K562 (cell line): ENCODE measurements around the gene KIF20A. TPM values are rescaled to one million over a fixed set of nuclear protein-coding genes. Genes with fewer than 3 reads are reported as not detected.

Experiments
- DIDO1 ChIP-seq: fragments of 450-650 bp; IDR thresholded peaks from 2 replicates; pipeline ENCODE4 v1.6.1; 2016; ENCODE audit warnings: low read depth, missing biosample characterization, missing genetic modification characterization
- FOXA3 ChIP-seq, 2 experiments: fragments of 450-650 bp in 1 of 2; sonication (generic) in 1 of 2; formaldehyde crosslinking; IDR thresholded peaks in 1 of 2; conservative IDR thresholded peaks in 1 of 2; 2 replicates each; pipeline versions ENCODE4 v1.4.0 to v1.8.0; 2020 to 2022; ENCODE audit warnings: mild to moderate bottlenecking in 2 of 2, missing genetic modification reagents in 1 of 2
- HDAC1 ChIP-seq, 2 experiments: fragments of 450-650 bp; IDR thresholded peaks; 2 replicates each; pipeline ENCODE4 v1.6.1; 2016 to 2017; ENCODE audit warnings: inconsistent platforms in 1 of 2, mild to moderate bottlenecking in 1 of 2, moderate library complexity in 1 of 2
- HNRNPL ChIP-seq: fragments of 200-400 bp; formaldehyde crosslinking; IDR thresholded peaks from 2 replicates; pipeline ENCODE4 v1.6.1; 2017; ENCODE audit warnings: low read depth, mild to moderate bottlenecking, low read length
- HNRNPUL1 ChIP-seq: fragments of 200-400 bp; formaldehyde crosslinking; IDR thresholded peaks from 2 replicates; pipeline ENCODE4 v1.6.1; 2017; ENCODE audit warnings: low read length
- MEIS2 ChIP-seq: fragments of 450-650 bp; IDR thresholded peaks from 2 replicates; pipeline ENCODE4 v1.6.1; 2014; ENCODE audit warnings: mild to moderate bottlenecking; ENCODE audit not compliant: partially characterized antibody
- NCOA4 ChIP-seq: fragments of 450-650 bp; IDR thresholded peaks from 2 replicates; pipeline ENCODE4 v1.6.1; 2018; ENCODE audit warnings: mild to moderate bottlenecking; ENCODE audit not compliant: partially characterized antibody
- NCOR1 ChIP-seq: fragments of 450-650 bp; IDR thresholded peaks from 2 replicates; pipeline ENCODE4 v1.6.1; 2016; ENCODE audit warnings: mild to moderate bottlenecking, moderate library complexity
- RHOXF2B ChIP-seq: fragments of 250-450 bp; sonication (Bioruptor Pico); conservative IDR thresholded peaks from 2 replicates; pipeline ENCODE4 v1.5.1; 2021
- SP2 ChIP-seq: IDR thresholded peaks from 2 replicates; pipeline ENCODE4 v1.6.1; 2011; ENCODE audit warnings: mild to moderate bottlenecking, low read depth, low read length, moderate library complexity; ENCODE audit not compliant: poor library complexity, severe bottlenecking; ENCODE audit errors: extremely low read depth
- ZFX ChIP-seq: sonication (generic); formaldehyde crosslinking; IDR thresholded peaks from 2 replicates; pipeline ENCODE4 v1.8.0; 2022; ENCODE audit warnings: mild to moderate bottlenecking, missing genetic modification reagents, moderate library complexity
- ZNF12 ChIP-seq: sonication (generic); formaldehyde crosslinking; IDR thresholded peaks from 2 replicates; pipeline ENCODE4 v1.4.0; 2020; ENCODE audit warnings: mild to moderate bottlenecking, missing genetic modification reagents
- ZNF347 ChIP-seq: fragments of 450-650 bp; formaldehyde crosslinking; IDR thresholded peaks from 2 replicates; pipeline ENCODE4 v1.4.0; 2020; ENCODE audit warnings: low read depth, mild to moderate bottlenecking, moderate library complexity
- polyA plus RNA-seq, 8 experiments: library from polyadenylated mRNA; depleted of rRNA in 4 of 8; stranded (reverse) in 5 of 8; unstranded in 3 of 8; fragments of >200 nt; fragmentation: Nextera tagmentation in 2 of 8; fragmentation: Illumina TruSeq in 1 of 8; extraction: Ambion mirVana in 2 of 8; extraction: Trizol in 1 of 8; gene quantifications; 2 replicates each; pipeline versions ENCODE4 v1.2.1 to v1.2.3, GENCODE V29; 2011 to 2014; ENCODE audit warnings: inconsistent platforms in 1 of 8, missing spikeins in 1 of 8
- total RNA-seq, 7 experiments: library from RNA; depleted of rRNA in 6 of 7; stranded (reverse); fragments of >200 nt in 6 of 7; fragmentation: Illumina TruSeq in 2 of 7; extraction: Trizol in 2 of 7; gene quantifications; 2 replicates each; pipeline versions ENCODE4 v1.2.1 to v1.2.3, GENCODE V29; 2011 to 2021; ENCODE audit warnings: low replicate concordance in 1 of 7
- TF ChIP-seq, protein P1 (sequence below): fragments of 250-450 bp; sonication (Bioruptor Pico); IDR thresholded peaks from 2 replicates; pipeline ENCODE4 v1.5.0; 2022; ENCODE audit warnings: mild to moderate bottlenecking
- TF ChIP-seq, protein P2 (sequence below): fragments of 450-650 bp; IDR thresholded peaks from 2 replicates; pipeline ENCODE4 v1.7.0; 2016; ENCODE audit warnings: borderline replicate concordance
- TF ChIP-seq, protein P3 (sequence below): sonication (generic); formaldehyde crosslinking; IDR thresholded peaks from 2 replicates; pipeline ENCODE4 v1.8.0; 2022; ENCODE audit warnings: mild to moderate bottlenecking, missing genetic modification reagents, borderline replicate concordance
- TF ChIP-seq, protein P4 (sequence below): fragments of 250-450 bp; sonication (Bioruptor Pico); IDR thresholded peaks from 2 replicates; pipeline ENCODE4 v1.9.0; 2021; ENCODE audit warnings: mild to moderate bottlenecking, inconsistent platforms
- TF ChIP-seq, protein P5 (sequence below): sonication (generic); formaldehyde crosslinking; IDR thresholded peaks from 2 replicates; pipeline ENCODE4 v1.5.0; 2020; ENCODE audit warnings: missing genetic modification reagents

KIF20A gene
- total and polyA plus RNA-seq, 9 of the 15 experiments (the other 6 are each of a cell fraction or from before 2014, with no cell fraction given): 36.8 to 61.2 (median 55.5) TPM

DNA sequence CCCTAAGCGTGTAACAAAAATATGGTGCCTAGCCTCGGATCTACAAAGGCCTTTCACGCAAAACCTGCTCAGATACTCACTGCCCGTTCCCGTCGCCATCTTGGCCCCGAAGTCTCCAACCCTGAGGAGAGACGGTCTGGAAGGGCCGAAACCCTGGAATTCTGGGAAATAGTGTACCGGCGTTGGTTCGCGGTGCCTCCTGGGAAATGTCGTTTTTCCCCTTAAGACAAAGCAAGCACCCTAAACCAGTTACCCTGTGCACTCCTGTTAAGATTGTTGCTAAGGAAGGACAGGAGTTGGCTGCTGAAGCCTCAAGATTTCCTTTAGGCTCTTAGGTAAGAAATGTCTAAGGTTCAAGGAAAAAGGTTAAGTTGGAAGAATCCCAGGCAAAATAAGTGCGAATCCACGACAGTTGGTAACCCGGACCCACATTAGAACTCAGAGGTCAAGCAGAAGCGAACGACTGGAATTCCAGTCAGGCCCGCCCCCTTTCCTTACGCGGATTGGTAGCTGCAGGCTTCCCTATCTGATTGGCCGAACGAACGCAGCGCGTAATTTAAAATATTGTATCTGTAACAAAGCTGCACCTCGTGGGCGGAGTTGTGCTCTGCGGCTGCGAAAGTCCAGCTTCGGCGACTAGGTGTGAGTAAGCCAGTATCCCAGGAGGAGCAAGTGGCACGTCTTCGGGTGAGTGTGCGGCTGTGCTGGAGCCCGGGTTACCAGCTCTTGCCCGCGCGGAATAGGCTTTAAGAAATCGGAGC, at the start of gene KIF20A, which contains the start of gene BRD8 (continued):
- TF ChIP-seq, protein P1, sequence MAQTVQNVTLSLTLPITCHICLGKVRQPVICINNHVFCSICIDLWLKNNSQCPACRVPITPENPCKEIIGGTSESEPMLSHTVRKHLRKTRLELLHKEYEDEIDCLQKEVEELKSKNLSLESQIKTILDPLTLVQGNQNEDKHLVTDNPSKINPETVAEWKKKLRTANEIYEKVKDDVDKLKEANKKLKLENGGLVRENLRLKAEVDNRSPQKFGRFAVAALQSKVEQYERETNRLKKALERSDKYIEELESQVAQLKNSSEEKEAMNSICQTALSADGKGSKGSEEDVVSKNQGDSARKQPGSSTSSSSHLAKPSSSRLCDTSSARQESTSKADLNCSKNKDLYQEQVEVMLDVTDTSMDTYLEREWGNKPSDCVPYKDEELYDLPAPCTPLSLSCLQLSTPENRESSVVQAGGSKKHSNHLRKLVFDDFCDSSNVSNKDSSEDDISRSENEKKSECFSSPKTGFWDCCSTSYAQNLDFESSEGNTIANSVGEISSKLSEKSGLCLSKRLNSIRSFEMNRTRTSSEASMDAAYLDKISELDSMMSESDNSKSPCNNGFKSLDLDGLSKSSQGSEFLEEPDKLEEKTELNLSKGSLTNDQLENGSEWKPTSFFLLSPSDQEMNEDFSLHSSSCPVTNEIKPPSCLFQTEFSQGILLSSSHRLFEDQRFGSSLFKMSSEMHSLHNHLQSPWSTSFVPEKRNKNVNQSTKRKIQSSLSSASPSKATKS (CRISPR knock-in tag): no peak
- no peak for TF ChIP-seq HNRNPUL1
- peak; percentile 30 to 99; a peak in 2 of 4 replicates for TF ChIP-seq HDAC1 (IDR thresholded peaks at IDR 0.05)
- no peak for TF ChIP-seq NCOA4
- TF ChIP-seq SP2: no peak
- TF ChIP-seq, protein P2, sequence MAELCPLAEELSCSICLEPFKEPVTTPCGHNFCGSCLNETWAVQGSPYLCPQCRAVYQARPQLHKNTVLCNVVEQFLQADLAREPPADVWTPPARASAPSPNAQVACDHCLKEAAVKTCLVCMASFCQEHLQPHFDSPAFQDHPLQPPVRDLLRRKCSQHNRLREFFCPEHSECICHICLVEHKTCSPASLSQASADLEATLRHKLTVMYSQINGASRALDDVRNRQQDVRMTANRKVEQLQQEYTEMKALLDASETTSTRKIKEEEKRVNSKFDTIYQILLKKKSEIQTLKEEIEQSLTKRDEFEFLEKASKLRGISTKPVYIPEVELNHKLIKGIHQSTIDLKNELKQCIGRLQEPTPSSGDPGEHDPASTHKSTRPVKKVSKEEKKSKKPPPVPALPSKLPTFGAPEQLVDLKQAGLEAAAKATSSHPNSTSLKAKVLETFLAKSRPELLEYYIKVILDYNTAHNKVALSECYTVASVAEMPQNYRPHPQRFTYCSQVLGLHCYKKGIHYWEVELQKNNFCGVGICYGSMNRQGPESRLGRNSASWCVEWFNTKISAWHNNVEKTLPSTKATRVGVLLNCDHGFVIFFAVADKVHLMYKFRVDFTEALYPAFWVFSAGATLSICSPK: no peak
- no peak for TF ChIP-seq ZNF12
- TF ChIP-seq, protein P3, sequence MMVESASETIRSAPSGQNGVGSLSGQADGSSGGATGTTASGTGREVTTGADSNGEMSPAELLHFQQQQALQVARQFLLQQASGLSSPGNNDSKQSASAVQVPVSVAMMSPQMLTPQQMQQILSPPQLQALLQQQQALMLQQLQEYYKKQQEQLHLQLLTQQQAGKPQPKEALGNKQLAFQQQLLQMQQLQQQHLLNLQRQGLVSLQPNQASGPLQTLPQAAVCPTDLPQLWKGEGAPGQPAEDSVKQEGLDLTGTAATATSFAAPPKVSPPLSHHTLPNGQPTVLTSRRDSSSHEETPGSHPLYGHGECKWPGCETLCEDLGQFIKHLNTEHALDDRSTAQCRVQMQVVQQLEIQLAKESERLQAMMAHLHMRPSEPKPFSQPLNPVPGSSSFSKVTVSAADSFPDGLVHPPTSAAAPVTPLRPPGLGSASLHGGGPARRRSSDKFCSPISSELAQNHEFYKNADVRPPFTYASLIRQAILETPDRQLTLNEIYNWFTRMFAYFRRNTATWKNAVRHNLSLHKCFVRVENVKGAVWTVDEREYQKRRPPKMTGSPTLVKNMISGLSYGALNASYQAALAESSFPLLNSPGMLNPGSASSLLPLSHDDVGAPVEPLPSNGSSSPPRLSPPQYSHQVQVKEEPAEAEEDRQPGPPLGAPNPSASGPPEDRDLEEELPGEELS: peak; percentile 53; the same call in 1 of the 2 replicates
- peak; percentile 25; the same call in 1 of the 2 replicates for TF ChIP-seq RHOXF2B (CRISPR knock-in tag)
- TF ChIP-seq, protein P4, sequence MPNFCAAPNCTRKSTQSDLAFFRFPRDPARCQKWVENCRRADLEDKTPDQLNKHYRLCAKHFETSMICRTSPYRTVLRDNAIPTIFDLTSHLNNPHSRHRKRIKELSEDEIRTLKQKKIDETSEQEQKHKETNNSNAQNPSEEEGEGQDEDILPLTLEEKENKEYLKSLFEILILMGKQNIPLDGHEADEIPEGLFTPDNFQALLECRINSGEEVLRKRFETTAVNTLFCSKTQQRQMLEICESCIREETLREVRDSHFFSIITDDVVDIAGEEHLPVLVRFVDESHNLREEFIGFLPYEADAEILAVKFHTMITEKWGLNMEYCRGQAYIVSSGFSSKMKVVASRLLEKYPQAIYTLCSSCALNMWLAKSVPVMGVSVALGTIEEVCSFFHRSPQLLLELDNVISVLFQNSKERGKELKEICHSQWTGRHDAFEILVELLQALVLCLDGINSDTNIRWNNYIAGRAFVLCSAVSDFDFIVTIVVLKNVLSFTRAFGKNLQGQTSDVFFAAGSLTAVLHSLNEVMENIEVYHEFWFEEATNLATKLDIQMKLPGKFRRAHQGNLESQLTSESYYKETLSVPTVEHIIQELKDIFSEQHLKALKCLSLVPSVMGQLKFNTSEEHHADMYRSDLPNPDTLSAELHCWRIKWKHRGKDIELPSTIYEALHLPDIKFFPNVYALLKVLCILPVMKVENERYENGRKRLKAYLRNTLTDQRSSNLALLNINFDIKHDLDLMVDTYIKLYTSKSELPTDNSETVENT: 0 out of 2 replicates have a peak, but pooled peaks have one; percentile 53
- no peak for TF ChIP-seq ZNF347 (CRISPR knock-in tag)
- 0 out of 4 replicates have a peak, but pooled peaks of 1 of the 2 experiments have one; percentile 8 for TF ChIP-seq FOXA3 (CRISPR knock-in tag; conservative IDR thresholded peaks at IDR 0.05 in 1 of 2, IDR thresholded peaks at IDR 0.05 in 1 of 2)
- no peak for TF ChIP-seq HNRNPL
- peak; percentile 98 for TF ChIP-seq ZFX (CRISPR knock-in tag)
- TF ChIP-seq, protein P5, sequence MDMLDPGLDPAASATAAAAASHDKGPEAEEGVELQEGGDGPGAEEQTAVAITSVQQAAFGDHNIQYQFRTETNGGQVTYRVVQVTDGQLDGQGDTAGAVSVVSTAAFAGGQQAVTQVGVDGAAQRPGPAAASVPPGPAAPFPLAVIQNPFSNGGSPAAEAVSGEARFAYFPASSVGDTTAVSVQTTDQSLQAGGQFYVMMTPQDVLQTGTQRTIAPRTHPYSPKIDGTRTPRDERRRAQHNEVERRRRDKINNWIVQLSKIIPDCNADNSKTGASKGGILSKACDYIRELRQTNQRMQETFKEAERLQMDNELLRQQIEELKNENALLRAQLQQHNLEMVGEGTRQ (CRISPR knock-in tag): no peak
- peak; percentile 89 for TF ChIP-seq DIDO1 (tag)
- TF ChIP-seq MEIS2: no peak
- no peak for TF ChIP-seq NCOR1
